Lung (tissue), 12 donors: Measurements from ENCODE around the gene DNAJC5G. TPM values are rescaled to one million over a fixed set of nuclear protein-coding genes. Genes with fewer than 3 reads are reported as not detected.
"Not testable (repeated sequence)": the region's sequence is repeated elsewhere in the genome, so short reads cannot be mapped to it uniquely, and the experiment has no call there.

Experiments used
- ATAC-seq: fragments of 200-7000 bp; cut with Tn5 transposase; one replicate; pipeline ENCODE4 v1.9.1; 2020; ENCODE audit warnings: moderate number of reproducible peaks; ENCODE audit not compliant: insufficient read depth, low FRiP score
- DNase-seq, 3 donors: peaks; one replicate each; pipeline ENCODE4 v3.0.0-alpha.2; 2013 to 2017
- H3K27ac ChIP-seq, 2 donors: one replicate each; pipeline ENCODE4 v1.5.1; 2013; ENCODE audit warnings: mild to moderate bottlenecking in 2 of 2, moderate library complexity in 2 of 2, control low read depth in 1 of 2, inconsistent platforms in 1 of 2, low read depth in 1 of 2, low read length in 1 of 2
- H3K27me3 ChIP-seq, 3 donors: one replicate each; pipeline ENCODE4 v1.5.1; 2013; ENCODE audit warnings: low read length in 2 of 3; ENCODE audit not compliant: control insufficient read depth in 3 of 3, insufficient read depth in 3 of 3
- H3K36me3 ChIP-seq, 4 donors: one replicate each; pipeline ENCODE4 v1.5.1; 2013; ENCODE audit warnings: low read length in 4 of 4, mild to moderate bottlenecking in 1 of 4, moderate library complexity in 1 of 4; ENCODE audit not compliant: control insufficient read depth in 4 of 4, insufficient read depth in 4 of 4
- H3K4me1 ChIP-seq, 5 donors: one replicate each; pipeline ENCODE4 v1.5.1; 2013; ENCODE audit warnings: low read length in 5 of 5, mild to moderate bottlenecking in 2 of 5, moderate library complexity in 1 of 5; ENCODE audit not compliant: control insufficient read depth in 5 of 5, insufficient read depth in 5 of 5
- H3K4me3 ChIP-seq: one replicate; pipeline ENCODE4 v1.5.1; 2013; ENCODE audit warnings: mild to moderate bottlenecking, control low read depth, moderate library complexity
- H3K9ac ChIP-seq, 2 donors: one replicate each; pipeline ENCODE4 v1.5.1; 2013; ENCODE audit warnings: low read length in 2 of 2, control low read depth in 1 of 2; ENCODE audit not compliant: insufficient read depth in 1 of 2
- H3K9me3 ChIP-seq, 4 donors: one replicate each; pipeline ENCODE4 v1.5.1; 2013; ENCODE audit warnings: low read length in 3 of 4, mild to moderate bottlenecking in 1 of 4, moderate library complexity in 1 of 4; ENCODE audit not compliant: control insufficient read depth in 4 of 4, insufficient read depth in 3 of 4
- CTCF ChIP-seq: IDR thresholded peaks from 2 replicates; pipeline ENCODE4 v1.5.1; 2012; ENCODE audit warnings: mild to moderate bottlenecking; ENCODE audit errors: control extremely low read depth, extremely low read depth
- WGBS, 2 donors: extraction: QIAGEN DNeasy Blood & Tissue Kit; methylation state at CpG; one replicate each; pipeline ENCODE4 v1.1.7; 2013; 5-methylcytosine and 5-hydroxymethylcytosine counted together
- polyA plus RNA-seq, 2 donors: library from polyadenylated mRNA; stranded (reverse); fragments of 200-250 nt; gene quantifications; one replicate each; pipeline ENCODE4 v1.2.1, GENCODE V29; 2013
- total RNA-seq, 2 donors: library from RNA; depleted of rRNA in 1 of 2; stranded (reverse); fragments of >200 nt in 1 of 2; gene quantifications; one replicate each; pipeline ENCODE4 v1.2.1, GENCODE V29; 2014 to 2021
- donor health status: control.
- donor health status: control.
- donor health status: Bipolar disorder and iron deficiency.
- donor health status: healthy.
- donor health status: DM: yes; HTN: yes; CAD: no.

DNAJC5G gene
- total and polyA plus RNA-seq, 4 donors = not detected

GRCh38 chr2:27270670-27271069 is 4.6 kb upstream of the DNAJC5G start:
- Histone ChIP-seq H3K4me1 (peaks cover 0 to 3% (median 0%) of the 10 kb centered on the region in 5 donors), H3K27ac (peak overlapping the region in 1 of 2 donors; percentile 84), H3K9ac (no peak overlapping the region), H3K4me3 (no peak overlapping the region), H3K27me3 (peaks cover 0 to 30% (median 26%) of the 10 kb centered on the region in 3 donors), H3K9me3 (no peaks in the 10 kb centered on the region), H3K36me3 (no peaks in the 10 kb centered on the region)
- no peak for TF ChIP-seq CTCF
- DNase-seq (no peak), ATAC-seq (no peak)
- 64 to 66% methylated on average over 2 of the region's 2 CpGs for WGBS, 2 donors

GRCh38 chr2:27271631-27272340 is 3.4 kb upstream of the DNAJC5G start:
- no peak for DNase-seq
- H3K4me1 ChIP-seq = peaks cover 0 to 3% (median 0%) of the 10 kb centered on the region in 5 donors
- 63 to 77% methylated on average over 11 of the region's 11 CpGs for WGBS, 2 donors
- no peaks in the 10 kb centered on the region for H3K9me3 ChIP-seq
- no peaks in the 10 kb centered on the region for H3K36me3 ChIP-seq
- H3K27me3 ChIP-seq = peaks cover 0 to 23% (median 21%) of the 10 kb centered on the region in 3 donors
- no peak overlapping the region for H3K4me3 ChIP-seq
- no peak for ATAC-seq
- TF ChIP-seq CTCF = no peak
- no peak overlapping the region for H3K9ac ChIP-seq
- H3K27ac ChIP-seq = peak overlapping the region in 1 of 2 donors; percentile 84

GRCh38 chr2:27272537-27273522 is 2.4 kb upstream of the DNAJC5G start:
- not testable (repeated sequence) for H3K9me3 ChIP-seq, ATAC-seq, H3K9ac ChIP-seq, DNase-seq, H3K4me1 ChIP-seq, H3K36me3 ChIP-seq, H3K4me3 ChIP-seq
- 80 to 86% methylated on average over 15 of the region's 15 CpGs for WGBS, 2 donors
- peak overlapping the region in 1 of 2 donors; percentile 84 for H3K27ac ChIP-seq
- peaks cover 0 to 23% (median 17%) of the 10 kb centered on the region in 3 donors for H3K27me3 ChIP-seq

- Histone ChIP-seq H3K4me1 (peaks cover 0 to 9% (median 0%) of the 10 kb centered on the region in 5 donors), H3K9ac (no peak overlapping the region), H3K9me3 (no peaks in the 10 kb centered on the region), H3K4me3 (no peak overlapping the region), H3K27ac (no peak overlapping the region), H3K36me3 (no peaks in the 10 kb centered on the region), H3K27me3 (peaks cover 0 to 18% (median 6%) of the 10 kb centered on the region in 3 donors)
- 86 to 92% methylated on average over 1 of the region's 1 CpG for WGBS, 2 donors
- ATAC-seq (no peak), DNase-seq (no peak)
- TF ChIP-seq CTCF = no peak
Measured at GRCh38 chr2:27278010-27278409, 2.8 kb downstream of the DNAJC5G start.
